Sigmoid colon (tissue), 4 donors: ENCODE data around the gene MYO1A.

Experiments used
- EP300 ChIP-seq, 4 donors: sonication (generic); formaldehyde crosslinking; IDR thresholded peaks; one replicate each; pipeline ENCODE4 v1.6.1; 2017; ENCODE audit warnings: antibody characterized with exemption in 4 of 4
- POLR2A ChIP-seq, 2 donors: fragments of 450-650 bp; IDR thresholded peaks; one replicate each; pipeline ENCODE4 v1.6.1; 2016; ENCODE audit warnings: antibody characterized with exemption in 2 of 2, mild to moderate bottlenecking in 2 of 2, moderate library complexity in 2 of 2
- POLR2AphosphoS5 ChIP-seq, 4 donors: sonication (generic); formaldehyde crosslinking; IDR thresholded peaks; one replicate each; pipeline ENCODE4 v1.6.1; 2017; ENCODE audit warnings: antibody characterized with exemption in 4 of 4
- TF ChIP-seq, protein P1 (sequence below), 4 experiments: fragments of 450-650 bp in 3 of 4; fragments of 200-600 bp in 1 of 4; IDR thresholded peaks; one replicate each; pipeline ENCODE4 v1.5.1; 2016 to 2019; ENCODE audit warnings: antibody characterized with exemption in 4 of 4, mild to moderate bottlenecking in 3 of 4, moderate library complexity in 2 of 4

DNA sequence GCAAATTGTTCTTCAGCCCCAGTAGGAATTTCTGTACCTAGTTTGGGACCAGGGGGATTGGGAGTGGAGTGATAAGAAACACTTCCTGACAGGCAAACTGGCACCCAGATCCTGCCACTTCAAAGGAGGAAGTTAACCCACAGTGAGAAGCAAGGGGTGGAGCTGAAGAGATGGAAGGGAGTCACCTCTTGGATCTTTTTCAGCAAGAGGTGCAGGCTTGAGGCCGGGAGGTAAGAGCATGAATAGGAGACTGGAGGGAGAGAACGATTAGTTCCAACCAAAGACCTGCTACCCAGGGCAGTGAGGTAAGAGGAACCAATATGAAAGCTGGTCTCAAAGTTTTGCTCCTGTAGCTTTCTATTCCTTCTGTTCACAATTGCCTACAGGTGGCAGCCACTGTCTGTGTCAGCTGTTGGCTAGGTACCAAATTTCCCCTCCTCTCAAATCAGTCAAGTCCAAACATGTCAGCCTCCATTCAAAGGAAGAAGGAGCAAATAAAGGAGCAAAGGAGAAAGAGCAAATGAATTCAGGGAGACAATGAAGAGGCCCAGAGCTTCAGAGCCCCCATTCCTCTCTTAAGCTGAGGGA lies 18.7 kb downstream of the MYO1A start:
- TF ChIP-seq, protein P1, sequence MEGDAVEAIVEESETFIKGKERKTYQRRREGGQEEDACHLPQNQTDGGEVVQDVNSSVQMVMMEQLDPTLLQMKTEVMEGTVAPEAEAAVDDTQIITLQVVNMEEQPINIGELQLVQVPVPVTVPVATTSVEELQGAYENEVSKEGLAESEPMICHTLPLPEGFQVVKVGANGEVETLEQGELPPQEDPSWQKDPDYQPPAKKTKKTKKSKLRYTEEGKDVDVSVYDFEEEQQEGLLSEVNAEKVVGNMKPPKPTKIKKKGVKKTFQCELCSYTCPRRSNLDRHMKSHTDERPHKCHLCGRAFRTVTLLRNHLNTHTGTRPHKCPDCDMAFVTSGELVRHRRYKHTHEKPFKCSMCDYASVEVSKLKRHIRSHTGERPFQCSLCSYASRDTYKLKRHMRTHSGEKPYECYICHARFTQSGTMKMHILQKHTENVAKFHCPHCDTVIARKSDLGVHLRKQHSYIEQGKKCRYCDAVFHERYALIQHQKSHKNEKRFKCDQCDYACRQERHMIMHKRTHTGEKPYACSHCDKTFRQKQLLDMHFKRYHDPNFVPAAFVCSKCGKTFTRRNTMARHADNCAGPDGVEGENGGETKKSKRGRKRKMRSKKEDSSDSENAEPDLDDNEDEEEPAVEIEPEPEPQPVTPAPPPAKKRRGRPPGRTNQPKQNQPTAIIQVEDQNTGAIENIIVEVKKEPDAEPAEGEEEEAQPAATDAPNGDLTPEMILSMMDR (IDR thresholded peaks at IDR 0.05): no peak
- TF ChIP-seq POLR2A (IDR thresholded peaks at IDR 0.05) (no peak), EP300 (IDR thresholded peaks at IDR 0.05) (no peak), POLR2AphosphoS5 (IDR thresholded peaks at IDR 0.05) (no peak)
